GM23338 (cell line): ENCODE data around the gene EEF1AKMT2.

Experiments used
- EZH2phosphoT487 ChIP-seq: fragments of 200-600 bp; sonication (generic); IDR thresholded peaks from one replicate; pipeline ENCODE4 v1.8.1; 2018; ENCODE audit warnings: antibody characterized with exemption; ENCODE audit not compliant: unreplicated experiment
- TF ChIP-seq, protein P1 (sequence below), 2 experiments: fragments of 200-600 bp in 1 of 2; sonication (generic) in 1 of 2; conservative IDR thresholded peaks; 2 replicates each; pipeline versions ENCODE4 v1.5.1 to v1.6.1; 2016 to 2017; ENCODE audit warnings: antibody characterized with exemption in 2 of 2, low read depth in 2 of 2, mild to moderate bottlenecking in 2 of 2, moderate library complexity in 1 of 2
- TF ChIP-seq, protein P2 (sequence below): IDR thresholded peaks from one replicate; pipeline ENCODE4 v1.6.1; 2018; ENCODE audit warnings: antibody characterized with exemption; ENCODE audit not compliant: unreplicated experiment

DNA sequence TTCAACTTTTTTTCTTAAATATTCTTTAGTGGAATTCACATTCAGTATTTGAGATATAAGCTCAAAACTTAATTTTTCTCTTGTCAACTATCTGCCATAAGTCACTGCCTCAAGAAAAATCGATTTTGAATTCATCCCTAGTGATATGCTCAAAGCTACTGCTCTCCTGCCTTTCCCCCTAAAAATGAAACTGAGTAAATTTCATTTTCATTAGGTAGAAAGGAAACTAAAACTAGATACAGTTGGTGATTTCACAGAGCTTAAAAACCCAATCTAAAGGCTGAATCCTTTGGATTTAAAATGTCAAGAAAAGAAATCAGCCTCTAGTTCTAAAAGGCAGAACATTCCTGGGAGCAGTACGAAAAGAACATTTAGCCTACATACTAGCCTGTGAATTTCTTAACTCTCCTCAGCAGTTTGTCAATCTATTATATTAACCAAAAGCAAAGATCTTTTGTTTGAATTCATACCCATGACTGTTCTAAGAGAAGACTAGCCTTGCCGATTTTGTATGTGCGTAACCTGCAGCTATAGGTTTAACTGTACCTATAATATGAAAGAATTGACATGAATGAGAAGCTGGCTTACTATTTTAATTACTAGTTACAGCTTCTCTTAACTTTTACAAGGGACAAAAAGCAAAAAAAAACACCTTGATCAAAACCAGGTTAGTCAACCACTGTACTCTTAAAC is 42.6 kb downstream of the EEF1AKMT2 start:
- TF ChIP-seq, protein P1, sequence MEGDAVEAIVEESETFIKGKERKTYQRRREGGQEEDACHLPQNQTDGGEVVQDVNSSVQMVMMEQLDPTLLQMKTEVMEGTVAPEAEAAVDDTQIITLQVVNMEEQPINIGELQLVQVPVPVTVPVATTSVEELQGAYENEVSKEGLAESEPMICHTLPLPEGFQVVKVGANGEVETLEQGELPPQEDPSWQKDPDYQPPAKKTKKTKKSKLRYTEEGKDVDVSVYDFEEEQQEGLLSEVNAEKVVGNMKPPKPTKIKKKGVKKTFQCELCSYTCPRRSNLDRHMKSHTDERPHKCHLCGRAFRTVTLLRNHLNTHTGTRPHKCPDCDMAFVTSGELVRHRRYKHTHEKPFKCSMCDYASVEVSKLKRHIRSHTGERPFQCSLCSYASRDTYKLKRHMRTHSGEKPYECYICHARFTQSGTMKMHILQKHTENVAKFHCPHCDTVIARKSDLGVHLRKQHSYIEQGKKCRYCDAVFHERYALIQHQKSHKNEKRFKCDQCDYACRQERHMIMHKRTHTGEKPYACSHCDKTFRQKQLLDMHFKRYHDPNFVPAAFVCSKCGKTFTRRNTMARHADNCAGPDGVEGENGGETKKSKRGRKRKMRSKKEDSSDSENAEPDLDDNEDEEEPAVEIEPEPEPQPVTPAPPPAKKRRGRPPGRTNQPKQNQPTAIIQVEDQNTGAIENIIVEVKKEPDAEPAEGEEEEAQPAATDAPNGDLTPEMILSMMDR (conservative IDR thresholded peaks at IDR 0.05; ENCODE audit: low read depth in 2 of 2) = no peak
- no peak for TF ChIP-seq EZH2phosphoT487
- TF ChIP-seq, protein P2, sequence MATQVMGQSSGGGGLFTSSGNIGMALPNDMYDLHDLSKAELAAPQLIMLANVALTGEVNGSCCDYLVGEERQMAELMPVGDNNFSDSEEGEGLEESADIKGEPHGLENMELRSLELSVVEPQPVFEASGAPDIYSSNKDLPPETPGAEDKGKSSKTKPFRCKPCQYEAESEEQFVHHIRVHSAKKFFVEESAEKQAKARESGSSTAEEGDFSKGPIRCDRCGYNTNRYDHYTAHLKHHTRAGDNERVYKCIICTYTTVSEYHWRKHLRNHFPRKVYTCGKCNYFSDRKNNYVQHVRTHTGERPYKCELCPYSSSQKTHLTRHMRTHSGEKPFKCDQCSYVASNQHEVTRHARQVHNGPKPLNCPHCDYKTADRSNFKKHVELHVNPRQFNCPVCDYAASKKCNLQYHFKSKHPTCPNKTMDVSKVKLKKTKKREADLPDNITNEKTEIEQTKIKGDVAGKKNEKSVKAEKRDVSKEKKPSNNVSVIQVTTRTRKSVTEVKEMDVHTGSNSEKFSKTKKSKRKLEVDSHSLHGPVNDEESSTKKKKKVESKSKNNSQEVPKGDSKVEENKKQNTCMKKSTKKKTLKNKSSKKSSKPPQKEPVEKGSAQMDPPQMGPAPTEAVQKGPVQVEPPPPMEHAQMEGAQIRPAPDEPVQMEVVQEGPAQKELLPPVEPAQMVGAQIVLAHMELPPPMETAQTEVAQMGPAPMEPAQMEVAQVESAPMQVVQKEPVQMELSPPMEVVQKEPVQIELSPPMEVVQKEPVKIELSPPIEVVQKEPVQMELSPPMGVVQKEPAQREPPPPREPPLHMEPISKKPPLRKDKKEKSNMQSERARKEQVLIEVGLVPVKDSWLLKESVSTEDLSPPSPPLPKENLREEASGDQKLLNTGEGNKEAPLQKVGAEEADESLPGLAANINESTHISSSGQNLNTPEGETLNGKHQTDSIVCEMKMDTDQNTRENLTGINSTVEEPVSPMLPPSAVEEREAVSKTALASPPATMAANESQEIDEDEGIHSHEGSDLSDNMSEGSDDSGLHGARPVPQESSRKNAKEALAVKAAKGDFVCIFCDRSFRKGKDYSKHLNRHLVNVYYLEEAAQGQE = no peak
